HFF-Myc (cell line): ENCODE results near the gene SYNDIG1.

ENCODE experiments used
- DNase-seq: peaks from one replicate; pipeline ENCODE4 v3.0.0-alpha.2; 2011; ENCODE audit warnings: low read depth; ENCODE audit errors: extremely low read depth
- H3K4me3 ChIP-seq: replicated peaks from 2 replicates; pipeline ENCODE4 v1.5.1; 2011; ENCODE audit warnings: low read depth, mild to moderate bottlenecking, control low read depth, low read length
- CTCF ChIP-seq: IDR thresholded peaks from 2 replicates; pipeline ENCODE4 v1.5.1; 2012; ENCODE audit warnings: mild to moderate bottlenecking, low read depth, low read length, control low read depth; ENCODE audit errors: missing control alignments

SYNDIG1 gene

GRCh38 chr20:24477831-24478547, 8.6 kb downstream of the SYNDIG1 start:
- no peak overlapping the region for H3K4me3 ChIP-seq
- no peak for TF ChIP-seq CTCF
- DNase-seq, result no peak

- H3K4me3 ChIP-seq, result no peak overlapping the region
- no peak for DNase-seq
- TF ChIP-seq CTCF, result no peak
Measured at GRCh38 chr20:24478584-24478983, 9.2 kb downstream of the SYNDIG1 start.

DNA sequence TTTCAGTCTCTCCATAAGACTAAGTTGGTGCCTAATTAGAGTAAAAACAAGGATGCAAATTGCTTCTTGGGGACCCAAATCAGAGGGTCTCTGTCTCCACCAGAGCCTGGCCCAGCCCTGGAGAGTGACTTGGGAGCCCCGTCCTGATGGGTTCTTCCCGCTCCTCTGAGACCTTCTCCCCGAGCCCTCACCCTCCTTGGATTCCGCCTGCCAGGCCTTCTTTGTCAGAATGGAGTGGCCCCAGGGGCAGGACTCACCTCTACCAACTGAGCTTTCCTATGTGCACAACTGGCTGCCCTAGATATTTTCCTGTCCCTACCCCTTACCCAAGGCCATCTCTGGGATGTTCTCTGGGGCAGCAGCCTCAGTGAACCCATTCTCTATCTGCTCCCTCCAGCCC, 9.7 kb downstream of the SYNDIG1 start:
- TF ChIP-seq CTCF, result no peak
- no peak overlapping the region for H3K4me3 ChIP-seq
- DNase-seq, result no peak

DNA sequence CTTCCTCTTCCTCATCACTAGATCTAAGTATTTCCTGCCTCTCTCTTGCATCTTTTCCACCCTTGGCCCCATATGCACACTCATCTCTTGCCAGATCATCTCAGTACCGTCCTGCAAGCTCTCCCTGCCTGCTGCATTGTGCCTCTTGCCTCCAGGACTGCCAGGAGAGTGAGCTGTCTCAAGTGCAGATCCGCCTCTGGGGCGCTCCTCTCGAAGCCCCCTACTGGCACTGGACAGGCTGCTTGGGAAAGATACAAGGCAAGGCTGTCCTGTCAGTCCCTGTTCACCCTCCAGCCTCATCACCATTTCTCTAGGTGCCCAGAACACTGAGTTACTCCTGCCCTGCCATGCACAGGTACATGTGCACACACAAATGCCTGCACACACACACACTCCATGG, 10.2 kb downstream of the SYNDIG1 start:
- no peak for DNase-seq
- no peak overlapping the region for H3K4me3 ChIP-seq
- TF ChIP-seq CTCF, result no peak

- no peak for TF ChIP-seq CTCF
- DNase-seq, result no peak
- no peak overlapping the region for H3K4me3 ChIP-seq
Measured at GRCh38 chr20:24480509-24480908, 11.1 kb downstream of the SYNDIG1 start.

- no peak overlapping the region for H3K4me3 ChIP-seq
- TF ChIP-seq CTCF, result no peak
- no peak for DNase-seq
Measured at GRCh38 chr20:24481173-24481572, 11.7 kb downstream of the SYNDIG1 start.
